IMR-90 (cell line): ENCODE measurements around the gene ACVR2B. TPM values are rescaled to one million over a fixed set of nuclear protein-coding genes. Genes with fewer than 3 reads are reported as not detected.

Experiments used
- ATAC-seq: fragments of 200-7000 bp; cut with Tn5 transposase; 2 replicates; pipeline ENCODE4 v1.9.1; 2020; ENCODE audit warnings: low read depth, mild to moderate bottlenecking, moderate library complexity
- BruUV-seq: library from RNA; stranded (reverse); fragments of 400-500 nt; replicated peaks from 2 replicates; lab custom pipeline; 2021; lab: Mats Ljungman, UMichigan
- CTCF ChIA-PET: fragments of 300-600 bp; formaldehyde crosslinking; extraction: SDS; loops from one replicate; lab custom pipeline; 2021; ENCODE audit warnings: antibody characterized with exemption; lab: Yijun Ruan, JAX
- POLR2A ChIA-PET: fragments of 300-600 bp; sonication (Branson Sonifier 250); formaldehyde crosslinking; loops from one replicate; lab custom pipeline; 2022; ENCODE audit warnings: antibody characterized with exemption; ENCODE audit not compliant: unreplicated experiment; lab: Charles Lee
- DNase-seq: peaks from one replicate; pipeline ENCODE4 v3.0.0; 2013
- H2AFZ ChIP-seq: replicated peaks from 2 replicates; pipeline ENCODE3; 2013; ENCODE audit warnings: low read length, mild to moderate bottlenecking; ENCODE audit not compliant: poor library complexity
- H2AK5ac ChIP-seq: 2 replicates; pipeline ENCODE4 v1.6.1; 2013; ENCODE audit warnings: low read depth, low read length, inconsistent platforms
- H2AK9ac ChIP-seq: replicated peaks from 2 replicates; pipeline ENCODE3; 2013; ENCODE audit warnings: mild to moderate bottlenecking, low read depth, low read length, moderate library complexity; ENCODE audit not compliant: poor library complexity
- H2BK120ac ChIP-seq: 2 replicates; pipeline ENCODE4 v1.6.1; 2013; ENCODE audit warnings: low read depth, low read length, inconsistent platforms
- H2BK15ac ChIP-seq: 3 replicates; pipeline ENCODE4 v1.6.1; 2013; ENCODE audit warnings: low read depth, low read length, inconsistent platforms
- H2BK20ac ChIP-seq: 2 replicates; pipeline ENCODE4 v1.6.1; 2013; ENCODE audit warnings: low read depth, mild to moderate bottlenecking, inconsistent platforms, low read length, moderate library complexity
- H2BK5ac ChIP-seq: 2 replicates; pipeline ENCODE4 v1.6.1; 2013; ENCODE audit warnings: mild to moderate bottlenecking, low read depth, low read length, inconsistent platforms; ENCODE audit not compliant: poor library complexity, severe bottlenecking
- H3K14ac ChIP-seq: replicated peaks from 2 replicates; pipeline ENCODE4 v1.6.1; 2013; ENCODE audit warnings: low read depth, low read length, inconsistent platforms
- H3K18ac ChIP-seq: 2 replicates; pipeline ENCODE4 v1.6.1; 2013; ENCODE audit warnings: low read depth, low read length, control low read depth
- H3K23ac ChIP-seq: 2 replicates; pipeline ENCODE4 v1.6.1; 2013; ENCODE audit warnings: low read depth, low read length, inconsistent platforms
- H3K27ac ChIP-seq: 2 replicates; pipeline ENCODE4 v1.5.1; 2013; ENCODE audit warnings: mild to moderate bottlenecking, control low read depth, low read length; ENCODE audit not compliant: insufficient read depth
- H3K27me3 ChIP-seq: 2 replicates; pipeline ENCODE4 v1.6.1; 2013; ENCODE audit warnings: low read length; ENCODE audit not compliant: control insufficient read depth, insufficient read depth
- H3K36me3 ChIP-seq: 2 replicates; pipeline ENCODE4 v1.6.1; 2013; ENCODE audit warnings: low read length, mixed read lengths; ENCODE audit not compliant: control insufficient read depth, insufficient read depth
- H3K4ac ChIP-seq: 2 replicates; pipeline ENCODE4 v1.6.1; 2013; ENCODE audit warnings: low read depth, low read length, inconsistent platforms
- H3K4me1 ChIP-seq: 2 replicates; pipeline ENCODE4 v1.6.1; 2013; ENCODE audit warnings: low read length, mixed read lengths; ENCODE audit not compliant: control insufficient read depth, insufficient read depth
- H3K4me2 ChIP-seq: 2 replicates; pipeline ENCODE4 v1.6.1; 2013; ENCODE audit warnings: low read depth, mild to moderate bottlenecking, control low read depth, low read length, moderate library complexity
- H3K4me3 ChIP-seq: 2 replicates; pipeline ENCODE4 v1.5.1; 2013; ENCODE audit warnings: low read depth, mild to moderate bottlenecking, control low read depth, low read length, moderate library complexity; ENCODE audit not compliant: insufficient read depth
- H3K56ac ChIP-seq: 2 replicates; pipeline ENCODE4 v1.6.1; 2013; ENCODE audit warnings: low read length, inconsistent platforms; ENCODE audit not compliant: insufficient read depth; ENCODE audit errors: extremely low read depth
- H3K79me1 ChIP-seq, 2 experiments: 2 replicates each; pipeline ENCODE4 v1.6.1; 2013; ENCODE audit warnings: low read length in 2 of 2, inconsistent platforms in 1 of 2, low read depth in 1 of 2
- H3K9ac ChIP-seq: 2 replicates; pipeline ENCODE4 v1.6.1; 2013; ENCODE audit warnings: low read depth, low read length, control low read depth
- H3K9me1 ChIP-seq: 2 replicates; pipeline ENCODE4 v1.6.1; 2013; ENCODE audit warnings: low read length, inconsistent platforms; ENCODE audit not compliant: insufficient read depth
- H3K9me3 ChIP-seq: 2 replicates; pipeline ENCODE4 v1.6.1; 2013; ENCODE audit warnings: low read length; ENCODE audit not compliant: control insufficient read depth, insufficient read depth
- H4K20me1 ChIP-seq: 2 replicates; pipeline ENCODE4 v1.6.1; 2013; ENCODE audit warnings: low read length, inconsistent platforms; ENCODE audit not compliant: insufficient read depth
- H4K5ac ChIP-seq: 2 replicates; pipeline ENCODE4 v1.6.1; 2013; ENCODE audit warnings: mild to moderate bottlenecking, low read depth, low read length, control low read depth
- H4K8ac ChIP-seq, 2 experiments: 2 replicates each; pipeline ENCODE4 v1.6.1; 2013; ENCODE audit warnings: low read depth in 2 of 2, low read length in 2 of 2, control low read depth in 1 of 2, inconsistent platforms in 1 of 2
- H4K91ac ChIP-seq: 2 replicates; pipeline ENCODE4 v1.6.1; 2013; ENCODE audit warnings: low read depth, low read length, inconsistent platforms; ENCODE audit not compliant: insufficient read depth
- CEBPB ChIP-seq: IDR thresholded peaks from 2 replicates; pipeline ENCODE4 v1.6.1; 2012; ENCODE audit warnings: low read depth, low read length, improper control_type of control experiment
- CHD1 ChIP-seq: IDR thresholded peaks from 2 replicates; pipeline ENCODE4 v1.6.1; 2012; ENCODE audit warnings: low read depth, low read length, improper control_type of control experiment
- FOS ChIP-seq: fragments of 150-350 bp; IDR thresholded peaks from 2 replicates; pipeline ENCODE4 v1.6.1; 2016; ENCODE audit warnings: low read depth, low read length
- MAFK ChIP-seq: IDR thresholded peaks from 2 replicates; pipeline ENCODE4 v1.6.1; 2012; ENCODE audit warnings: low read depth, low read length, improper control_type of control experiment
- MXI1 ChIP-seq: IDR thresholded peaks from 2 replicates; pipeline ENCODE4 v1.6.1; 2012; ENCODE audit warnings: low read depth, mild to moderate bottlenecking, low read length, moderate library complexity, borderline replicate concordance
- POLR2A ChIP-seq: IDR thresholded peaks from 2 replicates; pipeline ENCODE4 v1.6.1; 2012; ENCODE audit warnings: mild to moderate bottlenecking, low read depth, low read length
- RCOR1 ChIP-seq: IDR thresholded peaks from 2 replicates; pipeline ENCODE4 v1.6.1; 2012; ENCODE audit warnings: mild to moderate bottlenecking, low read length, improper control_type of control experiment; ENCODE audit not compliant: insufficient replicate concordance
- RFX5 ChIP-seq: IDR thresholded peaks from 2 replicates; pipeline ENCODE4 v1.8.0; 2012; ENCODE audit warnings: low read depth, mild to moderate bottlenecking, low read length, moderate library complexity
- SMC3 ChIP-seq: fragments of 150-350 bp; IDR thresholded peaks from 2 replicates; pipeline ENCODE4 v1.6.1; 2016; ENCODE audit warnings: low read depth, mild to moderate bottlenecking, antibody characterized with exemption, low read length, moderate library complexity
- WGBS, 2 experiments: methylation state at CpG; one replicate each; pipeline versions ENCODE4 v1.1.5 to v1.1.7; 2013; ENCODE audit warnings: missing lambda C conversion rate in 2 of 2; ENCODE audit not compliant: insufficient read length in 1 of 2; ENCODE audit errors: extremely low coverage in 2 of 2; 5-methylcytosine and 5-hydroxymethylcytosine counted together
- dilution Hi-C: fragments of 300-500 bp; cut with HindIII; formaldehyde crosslinking; loops from one replicate; pipeline ENCODE4 v1.14.3; 2018; ENCODE audit warnings: low sequenced_read_pairs; ENCODE audit not compliant: unreplicated experiment
- in situ Hi-C: fragments of 300-500 bp; cut with MboI; formaldehyde crosslinking; loops from 3 replicates; pipeline ENCODE4 v1.14.3; 2019; ENCODE audit warnings: low sequenced_read_pairs, inconsistent platforms, mixed read lengths
- intact Hi-C: fragments of 100-400 bp; cut with micrococcal nuclease; formaldehyde crosslinking; loops from 2 replicates; pipeline ENCODE4 v1.10.0; 2022
- polyA plus RNA-seq, 3 experiments: library from polyadenylated mRNA; depleted of rRNA; stranded (reverse); fragments of >200 nt; gene quantifications; 2 replicates each; pipeline ENCODE4 v1.2.3, GENCODE V29; 2012; ENCODE audit warnings: low replicate concordance in 1 of 3
- total RNA-seq: library from RNA; depleted of rRNA; stranded (reverse); fragments of >200 nt; gene quantifications from 2 replicates; pipeline ENCODE4 v1.2.3, GENCODE V29; 2012
- TF ChIP-seq, protein P1 (sequence below): fragments of 150-350 bp; IDR thresholded peaks from 2 replicates; pipeline ENCODE4 v1.6.1; 2017; ENCODE audit warnings: mild to moderate bottlenecking, antibody characterized with exemption, low read length, low read depth
- TF ChIP-seq, protein P2 (sequence below): fragments of 150-350 bp; IDR thresholded peaks from 2 replicates; pipeline ENCODE4 v1.6.1; 2016; ENCODE audit warnings: low read depth, mild to moderate bottlenecking, low read length, moderate library complexity, borderline replicate concordance

The ACVR2B gene
- total and polyA plus RNA-seq, 2 of the 4 experiments (the other 2 are of a cell fraction) = 0.60 to 1.3 TPM

DNA sequence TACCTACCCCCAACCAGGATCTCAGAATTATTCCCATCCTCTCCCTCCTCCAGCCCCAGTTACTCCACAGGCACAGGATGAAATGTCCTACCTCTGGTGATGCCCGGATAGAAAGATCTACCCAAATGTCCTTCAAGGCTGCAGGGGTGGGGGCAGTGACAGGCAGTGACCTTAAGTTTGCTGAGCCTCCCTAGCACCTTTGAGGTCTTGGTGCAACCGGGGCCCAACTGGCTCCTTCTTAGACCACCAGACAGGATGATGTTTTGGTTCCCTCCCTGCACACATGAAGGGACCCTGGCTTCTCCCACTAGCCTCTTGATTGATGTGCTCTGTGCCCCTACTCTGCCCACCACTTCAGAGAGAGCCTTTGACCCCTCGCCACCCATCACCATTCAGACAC lies 78.8 kb downstream of the ACVR2B start:
- no peak overlapping the region for H4K8ac ChIP-seq
- in situ Hi-C loops = no loop called here
- no peak overlapping the region for H3K4me2 ChIP-seq
- ATAC-seq (no peak), DNase-seq (no peak)
- H3K18ac ChIP-seq = no peak overlapping the region
- H3K4me3 ChIP-seq = no peak overlapping the region
- H3K9me1 ChIP-seq = peaks cover 7% of the 10 kb centered on the region; the same call in 1 of the 2 replicates
- H3K79me1 ChIP-seq = peaks cover 0 to 2% of the 10 kb centered on the region in 2 experiments; a peak in 2 of 4 replicates
- no peak overlapping the region for H3K14ac ChIP-seq
- no CpG with 5 or more reads among the region's 3 CpGs for WGBS, 2 experiments
- no peak overlapping the region for H3K9ac ChIP-seq
- H2AFZ ChIP-seq = no peak overlapping the region
- no peaks in the 10 kb centered on the region for H4K20me1 ChIP-seq
- no peak overlapping the region for H2BK5ac ChIP-seq
- dilution Hi-C loops = no loop called here
- H2BK20ac ChIP-seq = no peak overlapping the region
- H3K9me3 ChIP-seq = no peaks in the 10 kb centered on the region
- H2AK9ac ChIP-seq = no peak overlapping the region
- BruUV-seq = no TSS peak
- no peak overlapping the region for H3K4ac ChIP-seq
- no peak overlapping the region for H3K56ac ChIP-seq
- H4K91ac ChIP-seq = no peak overlapping the region
- ChIA-PET CTCF (no interaction called here), POLR2A (no interaction called here)
- no peak overlapping the region for H2BK15ac ChIP-seq
- H3K36me3 ChIP-seq = peaks cover 4% of the 10 kb centered on the region
- H2AK5ac ChIP-seq = no peak overlapping the region
- H3K4me1 ChIP-seq = no peaks in the 10 kb centered on the region
- intact Hi-C loops = no loop called here
- TF ChIP-seq, protein P1, sequence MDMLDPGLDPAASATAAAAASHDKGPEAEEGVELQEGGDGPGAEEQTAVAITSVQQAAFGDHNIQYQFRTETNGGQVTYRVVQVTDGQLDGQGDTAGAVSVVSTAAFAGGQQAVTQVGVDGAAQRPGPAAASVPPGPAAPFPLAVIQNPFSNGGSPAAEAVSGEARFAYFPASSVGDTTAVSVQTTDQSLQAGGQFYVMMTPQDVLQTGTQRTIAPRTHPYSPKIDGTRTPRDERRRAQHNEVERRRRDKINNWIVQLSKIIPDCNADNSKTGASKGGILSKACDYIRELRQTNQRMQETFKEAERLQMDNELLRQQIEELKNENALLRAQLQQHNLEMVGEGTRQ = no peak
- no peak for TF ChIP-seq MXI1
- no peak for TF ChIP-seq SMC3
- TF ChIP-seq POLR2A = no peak
- TF ChIP-seq RFX5 = no peak
- no peak for TF ChIP-seq CEBPB
- no peak for TF ChIP-seq FOS
- TF ChIP-seq CHD1 = no peak
- no peak for TF ChIP-seq MAFK
- TF ChIP-seq RCOR1 = no peak
- TF ChIP-seq, protein P2, sequence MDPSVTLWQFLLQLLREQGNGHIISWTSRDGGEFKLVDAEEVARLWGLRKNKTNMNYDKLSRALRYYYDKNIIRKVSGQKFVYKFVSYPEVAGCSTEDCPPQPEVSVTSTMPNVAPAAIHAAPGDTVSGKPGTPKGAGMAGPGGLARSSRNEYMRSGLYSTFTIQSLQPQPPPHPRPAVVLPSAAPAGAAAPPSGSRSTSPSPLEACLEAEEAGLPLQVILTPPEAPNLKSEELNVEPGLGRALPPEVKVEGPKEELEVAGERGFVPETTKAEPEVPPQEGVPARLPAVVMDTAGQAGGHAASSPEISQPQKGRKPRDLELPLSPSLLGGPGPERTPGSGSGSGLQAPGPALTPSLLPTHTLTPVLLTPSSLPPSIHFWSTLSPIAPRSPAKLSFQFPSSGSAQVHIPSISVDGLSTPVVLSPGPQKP = no peak
- H3K27me3 ChIP-seq = no peaks in the 10 kb centered on the region
- no peak overlapping the region for H3K27ac ChIP-seq
- no peak overlapping the region for H4K5ac ChIP-seq
- no peak overlapping the region for H2BK120ac ChIP-seq
- no peak overlapping the region for H3K23ac ChIP-seq
